Endothelial cell (in vitro differentiated cells): ENCODE data around the gene DIP2C. TPM values are rescaled to one million over a fixed set of nuclear protein-coding genes. Genes with fewer than 3 reads are reported as not detected.

Source experiments
- DNase-seq: peaks from one replicate; pipeline ENCODE4 v3.0.0; 2021; ENCODE audit warnings: low spot score
- H3K27ac Mint-ChIP-seq: one replicate; pipeline ENCODE4 v1.8.0; 2021; ENCODE audit warnings: mixed read lengths, inconsistent platforms; ENCODE audit not compliant: unreplicated experiment
- H3K27me3 Mint-ChIP-seq: one replicate; pipeline ENCODE4 v1.8.0; 2021; ENCODE audit warnings: mild to moderate bottlenecking, moderate library complexity, mixed read lengths, inconsistent platforms; ENCODE audit not compliant: unreplicated experiment
- H3K36me3 Mint-ChIP-seq: one replicate; pipeline ENCODE4 v1.8.0; 2021; ENCODE audit warnings: mild to moderate bottlenecking, low read depth, mixed read lengths, inconsistent platforms; ENCODE audit not compliant: unreplicated experiment
- H3K4me1 Mint-ChIP-seq: one replicate; pipeline ENCODE4 v1.8.0; 2021; ENCODE audit warnings: mild to moderate bottlenecking, mixed read lengths, inconsistent platforms; ENCODE audit not compliant: unreplicated experiment
- H3K4me3 Mint-ChIP-seq: one replicate; pipeline ENCODE4 v1.8.0; 2021; ENCODE audit warnings: mild to moderate bottlenecking, mixed read lengths, inconsistent platforms; ENCODE audit not compliant: unreplicated experiment
- H3K9me3 Mint-ChIP-seq: one replicate; pipeline ENCODE4 v1.8.0; 2021; ENCODE audit warnings: mixed read lengths, inconsistent platforms; ENCODE audit not compliant: unreplicated experiment
- total RNA-seq: library from RNA; stranded (reverse); fragmentation: NEBNext Ultra II Directional; extraction: Animal tissue kit (Norgen Biotek cat#: 25700); gene quantifications from one replicate; pipeline ENCODE4 v1.2.1, GENCODE V29; 2021; ENCODE audit not compliant: unreplicated experiment
- TF ChIP-seq, protein P1 (sequence below): fragments of 200-600 bp; sonication (generic); IDR thresholded peaks from one replicate; pipeline ENCODE4 v1.5.0; 2021; ENCODE audit warnings: antibody characterized with exemption; ENCODE audit not compliant: unreplicated experiment

The DIP2C gene
- total RNA-seq, 1 donor from 2014 or later: 13.1 TPM

DNA sequence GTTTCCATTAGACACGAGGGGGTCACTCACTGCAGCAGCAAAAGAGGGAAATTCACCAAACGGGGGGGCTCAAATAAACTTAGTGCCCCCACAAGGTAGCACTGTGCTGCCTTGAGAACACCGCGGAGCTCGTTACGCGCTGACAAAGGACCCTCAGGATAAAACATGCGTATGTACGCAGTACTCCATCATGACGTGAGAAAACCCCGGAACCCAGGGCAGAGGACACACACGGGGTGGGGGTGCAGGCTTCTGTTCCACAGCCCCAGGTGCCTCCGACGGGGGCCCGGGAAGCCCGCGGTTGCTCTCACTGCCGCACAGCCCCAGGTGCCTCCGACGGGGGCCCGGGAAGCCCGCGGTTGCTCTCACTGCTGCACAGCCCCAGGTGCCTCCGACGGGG is 321.8 kb downstream of the DIP2C start:
- peaks cover 2% of the 10 kb centered on the region for H3K4me1 Mint-ChIP-seq
- TF ChIP-seq, protein P1, sequence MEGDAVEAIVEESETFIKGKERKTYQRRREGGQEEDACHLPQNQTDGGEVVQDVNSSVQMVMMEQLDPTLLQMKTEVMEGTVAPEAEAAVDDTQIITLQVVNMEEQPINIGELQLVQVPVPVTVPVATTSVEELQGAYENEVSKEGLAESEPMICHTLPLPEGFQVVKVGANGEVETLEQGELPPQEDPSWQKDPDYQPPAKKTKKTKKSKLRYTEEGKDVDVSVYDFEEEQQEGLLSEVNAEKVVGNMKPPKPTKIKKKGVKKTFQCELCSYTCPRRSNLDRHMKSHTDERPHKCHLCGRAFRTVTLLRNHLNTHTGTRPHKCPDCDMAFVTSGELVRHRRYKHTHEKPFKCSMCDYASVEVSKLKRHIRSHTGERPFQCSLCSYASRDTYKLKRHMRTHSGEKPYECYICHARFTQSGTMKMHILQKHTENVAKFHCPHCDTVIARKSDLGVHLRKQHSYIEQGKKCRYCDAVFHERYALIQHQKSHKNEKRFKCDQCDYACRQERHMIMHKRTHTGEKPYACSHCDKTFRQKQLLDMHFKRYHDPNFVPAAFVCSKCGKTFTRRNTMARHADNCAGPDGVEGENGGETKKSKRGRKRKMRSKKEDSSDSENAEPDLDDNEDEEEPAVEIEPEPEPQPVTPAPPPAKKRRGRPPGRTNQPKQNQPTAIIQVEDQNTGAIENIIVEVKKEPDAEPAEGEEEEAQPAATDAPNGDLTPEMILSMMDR: no peak
- DNase-seq: no peak

DNA sequence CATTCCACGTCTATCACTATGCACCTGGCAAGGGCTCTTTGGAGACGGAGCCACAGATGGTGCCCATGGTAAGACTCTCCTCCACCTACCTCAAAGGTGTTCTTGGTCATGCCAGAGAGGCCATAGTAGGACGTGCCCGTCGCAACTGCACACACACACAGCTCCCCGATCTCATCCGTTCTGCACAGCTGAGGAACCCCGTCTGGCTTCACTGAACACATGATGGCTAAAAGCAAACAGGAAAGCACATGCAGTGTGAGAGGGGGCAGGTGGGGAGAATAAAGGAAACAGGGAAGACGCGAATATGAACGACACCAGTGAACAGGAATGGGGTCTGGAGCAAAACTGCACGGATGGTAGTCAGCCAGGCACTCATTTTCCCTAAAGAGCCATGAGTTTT is 323.3 kb downstream of the DIP2C start:
- H3K27me3 Mint-ChIP-seq: peaks cover 3% of the 10 kb centered on the region
- H3K4me1 Mint-ChIP-seq: peaks cover 2% of the 10 kb centered on the region
- H3K9me3 Mint-ChIP-seq: no peaks in the 10 kb centered on the region
- TF ChIP-seq, protein P1: no peak
- no peak for DNase-seq
- H3K27ac Mint-ChIP-seq: no peak overlapping the region
- peak overlapping the region; percentile 8 for H3K4me3 Mint-ChIP-seq
- peaks cover 17% of the 10 kb centered on the region for H3K36me3 Mint-ChIP-seq

More for the DNA sequence above, 321.8 kb downstream of the DIP2C start:
- Mint-ChIP-seq H3K27me3 (peaks cover 3% of the 10 kb centered on the region), H3K36me3 (peaks cover 17% of the 10 kb centered on the region), H3K27ac (no peak overlapping the region), H3K9me3 (no peaks in the 10 kb centered on the region), H3K4me3 (no peak overlapping the region)

DNA sequence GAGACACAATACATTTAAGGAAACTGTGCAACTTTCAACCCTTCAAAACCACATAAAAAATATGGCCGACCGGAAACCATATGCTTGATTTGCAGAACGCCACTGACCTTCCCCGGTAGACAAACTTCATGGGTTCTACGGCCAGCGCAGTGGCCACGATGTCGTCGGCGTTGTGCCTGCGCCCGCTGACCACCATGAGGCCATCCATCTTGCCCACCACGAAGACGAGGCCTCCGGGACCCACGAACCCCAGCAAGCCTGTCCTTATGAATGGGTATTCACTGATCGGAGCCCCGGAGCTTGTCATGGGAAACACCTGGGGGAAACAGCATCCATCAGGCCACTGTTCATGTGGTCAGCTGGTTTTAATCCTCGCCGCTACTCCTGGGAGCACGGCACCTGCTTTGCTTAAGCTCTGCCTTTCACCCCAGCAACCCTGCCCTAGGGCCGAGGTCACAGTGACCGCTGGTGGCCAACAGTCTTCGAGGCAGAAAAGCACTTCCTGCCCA is 325.1 kb downstream of the DIP2C start:
- no peak overlapping the region for H3K4me3 Mint-ChIP-seq
- H3K36me3 Mint-ChIP-seq: peaks cover 20% of the 10 kb centered on the region
- peaks cover 2% of the 10 kb centered on the region for H3K4me1 Mint-ChIP-seq
- no peaks in the 10 kb centered on the region for H3K9me3 Mint-ChIP-seq
- TF ChIP-seq, protein P1: no peak
- H3K27me3 Mint-ChIP-seq: peaks cover 2% of the 10 kb centered on the region
- H3K27ac Mint-ChIP-seq: no peak overlapping the region
- DNase-seq: no peak

DNA sequence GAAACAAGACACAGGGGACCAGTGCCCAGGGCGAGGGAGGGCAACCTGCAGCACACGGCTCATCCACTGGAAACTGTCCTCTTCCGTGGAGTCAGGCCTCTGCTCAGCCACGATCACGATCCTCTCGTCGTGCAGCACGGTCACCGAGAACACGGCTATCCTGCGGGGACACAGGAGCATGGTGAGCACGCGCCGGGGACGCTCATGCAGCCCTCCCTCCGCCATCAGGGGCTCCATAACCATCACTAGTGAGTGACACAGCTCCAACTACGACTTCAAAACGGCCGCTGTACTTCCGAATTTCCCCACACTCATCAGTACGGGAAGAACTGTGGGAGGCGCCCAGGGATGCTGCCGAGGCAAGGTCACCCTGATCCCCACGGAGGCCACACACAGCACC is 326.3 kb downstream of the DIP2C start:
- H3K36me3 Mint-ChIP-seq: peaks cover 22% of the 10 kb centered on the region
- TF ChIP-seq, protein P1: no peak

DNA sequence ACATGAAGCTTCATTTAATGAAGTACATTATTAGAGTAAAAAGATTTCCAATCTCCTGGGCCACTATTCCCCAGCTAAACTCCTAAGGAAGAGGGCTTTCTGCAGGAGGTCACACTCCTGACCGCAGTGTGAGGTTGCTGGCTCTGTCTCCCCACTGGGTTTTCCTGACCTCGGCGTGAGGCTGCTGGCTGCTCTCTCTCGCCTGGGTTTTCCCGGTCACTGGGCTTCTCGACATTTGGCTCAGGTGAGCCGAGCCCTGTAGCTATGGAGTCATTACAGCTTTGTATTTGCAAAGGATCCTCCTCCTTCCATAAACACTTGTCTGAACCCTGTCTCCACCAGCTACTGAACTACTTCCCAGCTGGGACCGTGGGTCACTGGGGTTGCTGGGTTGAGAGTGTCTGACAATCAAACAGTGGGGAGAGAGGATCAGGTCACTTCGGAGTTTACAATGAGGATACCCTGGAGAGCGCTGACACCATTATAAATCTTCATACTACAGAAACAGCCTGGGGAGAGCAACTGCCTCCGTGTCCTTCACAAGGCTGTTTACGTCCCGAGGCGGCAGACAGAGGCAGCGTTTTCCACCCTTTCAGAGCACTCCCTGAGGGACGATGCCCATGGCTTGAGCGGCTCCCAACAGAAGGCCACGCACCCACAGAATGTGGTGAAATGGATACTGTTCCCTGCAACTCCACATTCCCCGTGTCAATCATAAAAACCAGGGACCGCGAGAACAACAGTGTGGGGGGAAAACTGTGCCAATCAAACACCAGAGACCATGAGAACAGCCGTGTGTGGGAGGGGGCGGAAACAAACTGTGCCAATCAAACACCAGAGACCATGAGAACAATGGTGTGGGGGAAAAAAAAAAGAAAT is 328.0 kb downstream of the DIP2C start:
- no peaks in the 10 kb centered on the region for H3K9me3 Mint-ChIP-seq
- peaks cover 2% of the 10 kb centered on the region for H3K27me3 Mint-ChIP-seq
- peaks cover 23% of the 10 kb centered on the region for H3K36me3 Mint-ChIP-seq
- TF ChIP-seq, protein P1: no peak
- no peak for DNase-seq
- H3K27ac Mint-ChIP-seq: no peak overlapping the region
- H3K4me3 Mint-ChIP-seq: no peak overlapping the region
- peaks cover 2% of the 10 kb centered on the region for H3K4me1 Mint-ChIP-seq

More for the DNA sequence above, 326.3 kb downstream of the DIP2C start:
- no peak for DNase-seq
- Mint-ChIP-seq H3K4me1 (peaks cover 2% of the 10 kb centered on the region), H3K4me3 (no peak overlapping the region), H3K9me3 (no peaks in the 10 kb centered on the region), H3K27ac (no peak overlapping the region), H3K27me3 (peaks cover 2% of the 10 kb centered on the region)
